ENCODE data around the gene OXSR1.
"Not testable (repeated sequence)": the region's sequence is repeated elsewhere in the genome, so short reads cannot be mapped to it uniquely, and the experiment has no call there.

The OXSR1 gene

DNA sequence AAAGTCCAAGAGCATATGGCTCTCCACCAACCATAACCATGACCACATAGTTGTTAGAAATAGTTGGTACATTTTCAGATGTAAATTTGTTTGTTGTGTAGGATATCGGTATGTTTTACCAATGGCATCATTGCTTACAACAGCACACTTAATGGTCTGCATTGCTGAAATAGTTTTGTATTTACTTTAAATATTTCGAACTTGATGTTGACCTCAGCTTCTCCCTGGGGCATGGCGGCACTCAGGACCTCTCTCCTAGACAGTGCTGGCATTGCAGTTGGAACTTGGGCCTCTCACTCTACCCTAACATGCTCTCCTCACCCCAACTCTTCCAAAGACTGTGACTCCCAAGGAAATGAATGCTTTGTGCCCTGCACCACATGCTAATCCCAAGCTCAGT is 105.3 kb downstream of the OXSR1 start:
- DNase-seq (ENCODE audit: low read depth): no peak

- DNase-seq (ENCODE audit: low read depth): no peak
Measured at GRCh38 chr3:38271553-38271952, 106.2 kb downstream of the OXSR1 start.

DNA sequence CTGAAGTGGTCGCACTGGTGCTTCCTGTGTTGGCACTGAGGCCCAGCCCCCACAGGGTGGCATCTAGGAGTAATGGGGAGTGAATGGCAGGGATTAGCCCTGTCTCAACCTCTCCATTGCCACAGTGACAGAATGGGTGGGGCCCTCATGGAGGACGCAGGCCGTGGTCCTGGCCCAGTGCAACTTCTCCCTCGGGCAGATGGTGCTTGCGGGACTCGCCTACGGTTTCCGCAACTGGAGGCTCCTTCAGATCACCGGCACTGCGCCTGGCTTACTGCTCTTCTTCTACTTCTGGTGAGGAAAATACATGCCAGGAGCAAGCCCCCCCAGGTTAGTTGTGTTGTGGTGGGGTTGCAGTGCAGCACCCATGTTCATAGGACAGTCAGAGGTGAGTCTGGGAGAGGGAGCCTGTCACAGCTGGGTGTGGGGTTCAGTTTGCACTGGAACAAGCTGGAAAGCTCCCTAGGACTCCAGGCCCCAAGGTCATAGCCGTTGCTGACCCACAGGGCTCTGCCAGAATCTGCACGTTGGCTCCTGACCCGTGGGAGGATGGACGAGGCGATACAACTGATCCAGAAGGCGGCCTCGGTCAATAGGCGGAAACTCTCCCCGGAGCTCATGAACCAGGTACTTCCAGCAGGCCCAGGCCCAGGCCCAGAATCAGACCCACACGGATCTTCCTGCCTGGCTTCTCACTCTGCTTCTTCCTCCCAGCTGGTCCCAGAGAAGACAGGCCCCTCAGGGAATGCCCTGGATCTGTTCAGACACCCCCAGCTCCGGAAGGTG is 109.7 kb downstream of the OXSR1 start:
- DNase-seq (ENCODE audit: low read depth): no peak

DNA sequence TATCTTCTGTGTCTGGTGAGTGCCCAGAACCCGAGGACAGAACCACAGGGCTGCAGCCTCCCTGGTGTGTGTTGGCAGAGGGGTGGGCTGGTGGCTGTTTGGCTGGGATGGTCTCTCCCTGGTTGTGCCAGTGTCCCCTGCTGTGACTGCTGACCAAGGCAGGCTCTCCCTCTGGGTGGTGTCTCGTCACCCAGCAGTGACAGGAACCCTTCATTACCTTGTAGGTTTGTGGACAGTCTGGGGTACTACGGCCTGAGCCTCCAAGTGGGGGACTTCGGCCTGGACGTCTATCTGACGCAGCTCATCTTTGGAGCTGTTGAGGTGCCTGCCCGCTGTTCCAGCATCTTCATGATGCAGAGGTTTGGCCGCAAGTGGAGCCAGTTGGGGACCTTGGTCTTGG is 110.3 kb downstream of the OXSR1 start:
- DNase-seq (ENCODE audit: low read depth): no peak

- DNase-seq (ENCODE audit: low read depth): no peak
Measured at GRCh38 chr3:38276081-38276916, 111.0 kb downstream of the OXSR1 start.

DNA sequence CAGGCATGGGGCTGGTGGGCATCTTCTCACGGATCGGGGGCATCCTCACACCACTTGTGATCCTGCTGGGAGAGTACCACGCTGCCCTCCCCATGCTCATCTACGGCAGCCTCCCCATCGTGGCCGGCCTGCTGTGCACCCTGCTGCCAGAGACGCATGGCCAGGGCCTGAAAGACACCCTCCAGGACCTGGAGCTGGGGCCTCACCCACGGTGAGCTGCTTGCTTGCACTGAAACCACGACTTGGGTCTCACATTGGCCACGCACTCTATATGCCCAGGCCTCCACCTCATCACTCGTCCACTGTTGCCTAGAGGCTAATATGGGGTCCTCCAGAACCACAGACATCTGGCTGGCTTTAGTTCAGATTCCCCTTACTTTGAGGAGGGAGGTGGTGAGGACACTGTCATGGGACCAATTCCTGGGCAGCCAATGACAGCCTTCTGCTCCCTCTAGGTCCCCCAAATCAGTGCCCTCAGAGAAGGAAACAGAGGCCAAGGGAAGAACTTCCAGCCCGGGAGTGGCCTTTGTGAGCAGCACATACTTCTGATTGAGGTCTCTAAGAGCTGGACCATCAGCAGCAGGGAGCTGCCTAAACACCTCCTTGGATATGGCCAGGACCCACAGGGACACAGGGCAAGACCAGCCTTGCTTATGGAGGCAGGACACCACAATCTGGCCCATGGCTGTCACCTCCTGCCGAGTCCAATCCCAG is 111.7 kb downstream of the OXSR1 start:
- no peak for DNase-seq (ENCODE audit: low read depth)

DNA sequence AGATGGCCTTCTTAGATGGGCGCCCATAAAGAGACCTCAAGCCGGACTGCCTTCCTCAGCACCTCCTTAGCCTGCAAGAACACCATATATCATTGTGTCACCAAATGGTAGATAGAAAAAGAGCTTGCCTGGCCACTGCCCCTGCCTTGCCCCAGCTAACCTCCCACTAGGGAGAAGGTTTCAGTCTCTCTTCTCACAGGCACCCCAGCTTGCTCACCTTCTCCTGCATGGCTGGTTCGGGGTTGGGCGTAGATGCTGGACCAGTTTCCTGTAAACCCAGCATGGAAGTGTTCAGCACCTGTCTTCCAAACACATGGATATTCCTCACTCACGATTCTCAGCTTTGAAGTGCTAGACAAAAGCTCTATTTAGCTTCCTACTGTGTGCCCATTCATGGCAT is 113.5 kb downstream of the OXSR1 start:
- no peak for DNase-seq (ENCODE audit: low read depth)

- no peak for DNase-seq (ENCODE audit: low read depth)
Measured at GRCh38 chr3:38281895-38282686, 116.8 kb downstream of the OXSR1 start, which contains the start of gene SLC22A14. Gene SLC22A14, plus strand, starts transcription at chr3:38282294. Its CDS starts 23,733 bp downstream, at chr3:38306027.

DNA sequence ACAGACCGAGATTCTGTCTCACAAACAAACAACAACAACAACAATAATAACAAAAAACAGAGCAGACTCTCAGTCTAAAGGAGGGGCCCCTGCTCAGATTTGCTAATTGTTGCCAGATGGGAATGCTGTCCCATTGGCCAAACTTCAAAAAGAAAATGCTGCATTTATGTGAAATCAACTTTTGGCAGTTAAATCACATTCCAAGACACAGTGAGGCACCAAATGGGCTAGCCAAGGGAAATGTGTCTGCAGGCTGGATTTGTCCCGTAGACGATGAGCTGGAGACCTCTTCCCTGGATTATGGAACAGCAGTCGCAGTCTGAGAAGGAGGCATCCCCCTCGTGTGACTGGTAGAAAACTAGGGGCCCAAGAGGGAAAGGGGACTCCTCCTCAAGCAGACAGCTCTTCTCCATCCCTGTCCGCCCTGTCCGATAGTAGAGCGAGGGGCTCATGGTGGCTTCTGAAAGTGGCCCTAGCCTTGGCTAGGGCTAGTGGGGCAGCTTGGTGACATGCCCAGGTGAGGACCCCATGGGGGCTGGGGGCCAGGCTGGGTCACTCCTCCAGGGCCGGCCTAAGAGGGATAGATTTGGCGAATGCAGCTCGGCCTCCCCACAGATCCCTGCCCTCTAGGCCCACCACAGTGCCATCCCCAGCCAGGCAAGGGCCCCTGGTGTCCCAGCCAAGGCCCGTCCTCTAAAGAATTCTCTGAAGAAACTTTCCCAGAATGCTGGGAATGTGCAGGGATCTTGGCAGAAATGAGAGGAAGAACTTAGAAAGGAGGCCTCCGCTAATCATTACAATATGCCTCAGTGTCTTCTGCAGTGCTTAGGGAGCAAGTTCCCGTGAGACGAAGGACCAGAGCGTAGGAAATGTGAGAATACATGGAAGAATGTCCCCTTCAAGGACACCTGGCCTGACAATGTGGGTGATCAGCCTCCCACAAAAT is 118.7 kb downstream of the OXSR1 start:
- no peak for DNase-seq (ENCODE audit: low read depth)

DNA sequence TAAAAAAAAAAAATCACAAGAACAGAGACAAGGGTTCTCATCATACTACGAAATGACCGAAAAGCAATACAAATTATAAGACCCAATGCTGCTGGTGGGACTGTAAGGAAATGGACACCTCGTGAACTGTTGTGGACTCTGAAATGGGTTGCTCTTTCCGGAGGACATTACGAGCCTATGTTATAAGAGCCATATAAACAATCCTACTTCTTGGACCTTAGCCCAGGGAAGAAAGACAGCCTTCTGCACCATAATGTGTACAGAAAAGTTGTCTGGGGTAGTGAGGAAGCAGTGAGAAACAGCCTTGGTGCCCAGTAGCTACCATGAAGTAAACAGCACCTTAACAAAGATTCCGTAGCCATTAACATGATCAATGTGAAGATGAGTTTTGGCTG is 119.4 kb downstream of the OXSR1 start:
- DNase-seq (ENCODE audit: low read depth): no peak

GRCh38 chr3:38289286-38290217 is 124.2 kb downstream of the OXSR1 start:
- DNase-seq (ENCODE audit: low read depth): not testable (repeated sequence)

DNA sequence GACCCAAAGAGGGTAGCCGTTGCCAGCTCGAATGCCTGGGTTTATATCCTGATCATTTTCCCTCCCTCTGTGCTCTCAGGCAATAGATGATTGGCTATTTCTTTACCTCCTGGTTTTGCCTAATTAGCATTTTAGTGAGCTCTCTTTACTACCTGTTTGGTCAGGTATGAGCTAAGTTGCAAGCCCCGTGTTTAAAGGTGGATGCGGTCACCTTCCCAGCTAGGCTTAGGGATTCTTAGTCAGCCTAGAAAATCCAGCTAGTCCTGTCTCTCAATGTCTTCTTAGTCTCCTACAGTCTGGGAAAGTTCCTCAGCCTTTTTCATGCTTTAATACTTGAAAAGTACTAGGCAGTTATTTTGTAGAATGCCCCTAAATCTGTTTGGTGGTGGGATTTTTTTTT is 131.7 kb downstream of the OXSR1 start:
- not testable (repeated sequence) for DNase-seq (ENCODE audit: low read depth)

DNA sequence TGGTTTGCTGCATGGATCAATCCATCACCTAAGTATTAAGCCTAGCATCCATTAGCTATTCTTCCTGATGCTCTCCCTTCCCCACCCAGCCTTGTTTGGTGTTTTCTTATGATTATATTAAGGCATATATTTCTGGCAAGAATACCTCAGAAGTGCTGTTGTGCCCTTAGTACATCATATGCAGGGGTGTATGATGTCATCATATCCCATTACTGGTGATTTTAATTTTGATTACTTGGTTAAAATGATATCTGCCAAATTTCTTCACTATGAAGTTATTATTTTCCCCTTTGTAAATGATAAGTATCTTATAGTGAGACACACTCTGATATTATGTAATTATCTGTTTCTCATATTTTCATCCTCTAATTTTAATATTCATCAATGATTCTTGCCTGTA is 132.2 kb downstream of the OXSR1 start:
- DNase-seq (ENCODE audit: low read depth): no peak

DNA sequence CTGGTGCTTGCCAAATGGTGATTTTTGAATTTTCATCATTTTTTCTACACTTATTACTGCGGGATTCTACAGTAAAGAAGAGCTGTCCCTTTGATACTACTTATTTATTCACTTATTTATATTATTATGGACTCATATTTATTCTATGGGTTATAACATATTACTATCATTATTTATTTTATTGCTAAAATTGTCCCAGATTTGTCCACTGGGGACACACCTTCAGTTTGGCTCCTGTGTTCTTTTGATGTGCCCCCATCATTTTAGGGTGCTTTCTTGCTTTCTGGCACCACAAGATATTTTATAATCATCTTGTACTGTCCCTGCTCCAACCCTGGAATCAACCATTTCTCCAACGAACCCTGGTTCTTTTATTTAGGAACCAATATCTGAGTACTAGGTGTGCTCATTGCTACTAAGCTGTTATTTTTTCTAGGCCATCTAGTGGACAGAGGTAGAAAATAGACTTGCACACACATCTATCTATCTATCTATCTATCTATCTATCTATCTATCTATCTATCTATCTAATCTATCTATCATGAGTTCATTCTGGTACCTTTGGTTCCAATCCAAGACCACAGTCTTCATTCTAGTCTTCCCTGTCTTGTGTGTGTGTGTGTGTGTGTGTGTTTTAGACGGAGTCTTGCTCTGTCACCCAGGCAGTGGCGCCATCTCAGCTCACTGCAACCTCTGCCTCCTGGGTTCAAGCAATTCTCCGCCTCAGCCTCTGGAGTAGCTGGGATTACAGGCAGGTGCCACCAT is 132.8 kb downstream of the OXSR1 start:
- DNase-seq (ENCODE audit: low read depth): peak; percentile 25

Measured in amniotic epithelial cell (primary cell).